H9 (cell line): ENCODE data around the gene ASIC3. TPM values are rescaled to one million over a fixed set of nuclear protein-coding genes. Genes with fewer than 3 reads are reported as not detected.

ENCODE experiments used
- DNase-seq: peaks from one replicate; pipeline ENCODE4 v3.0.0-alpha.2; 2017
- H2AFZ ChIP-seq: one replicate; pipeline ENCODE4 v1.6.1; 2013; ENCODE audit warnings: mild to moderate bottlenecking, low read length, control low read depth, moderate library complexity
- H2AK5ac ChIP-seq: 2 replicates; pipeline ENCODE4 v1.6.1; 2013; ENCODE audit warnings: low read length, control low read depth, mixed read lengths; ENCODE audit not compliant: insufficient read length
- H2BK120ac ChIP-seq: one replicate; pipeline ENCODE4 v1.6.1; 2013; ENCODE audit warnings: low read depth, mild to moderate bottlenecking, low read length, control low read depth, inconsistent platforms; ENCODE audit not compliant: poor library complexity, severe bottlenecking
- H2BK12ac ChIP-seq: 2 replicates; pipeline ENCODE4 v1.6.1; 2013; ENCODE audit warnings: low read length, control low read depth, mixed read lengths, low read depth; ENCODE audit not compliant: insufficient read length
- H2BK15ac ChIP-seq: 2 replicates; pipeline ENCODE4 v1.6.1; 2013; ENCODE audit warnings: low read depth, low read length, control low read depth
- H2BK20ac ChIP-seq: one replicate; pipeline ENCODE4 v1.6.1; 2013; ENCODE audit warnings: low read depth, mild to moderate bottlenecking, low read length, control low read depth, inconsistent platforms; ENCODE audit not compliant: poor library complexity, severe bottlenecking
- H2BK5ac ChIP-seq: 2 replicates; pipeline ENCODE4 v1.6.1; 2013; ENCODE audit warnings: low read length, control low read depth, mixed read lengths; ENCODE audit not compliant: insufficient read length
- H3K14ac ChIP-seq: 2 replicates; pipeline ENCODE4 v1.6.1; 2013; ENCODE audit warnings: low read length, control low read depth; ENCODE audit not compliant: insufficient read depth
- H3K18ac ChIP-seq: 2 replicates; pipeline ENCODE4 v1.6.1; 2013; ENCODE audit warnings: low read depth, mild to moderate bottlenecking, mixed read lengths, low read length, control low read depth; ENCODE audit not compliant: insufficient read length
- H3K23ac ChIP-seq: 2 replicates; pipeline ENCODE4 v1.6.1; 2013; ENCODE audit warnings: low read length, control low read depth, mixed read lengths, low read depth; ENCODE audit not compliant: insufficient read length
- H3K23me2 ChIP-seq: 2 replicates; pipeline ENCODE4 v1.6.1; 2013; ENCODE audit warnings: low read depth, mild to moderate bottlenecking, mixed read lengths, low read length, control low read depth; ENCODE audit not compliant: insufficient read length, poor library complexity, severe bottlenecking
- H3K27ac ChIP-seq: 2 replicates; pipeline ENCODE4 v1.5.1; 2013; ENCODE audit warnings: low read length, control low read depth, mixed read lengths, low read depth; ENCODE audit not compliant: insufficient read length
- H3K27me3 ChIP-seq: 2 replicates; pipeline ENCODE4 v1.6.1; 2013; ENCODE audit warnings: low read length, control low read depth, inconsistent platforms; ENCODE audit not compliant: insufficient read depth
- H3K4ac ChIP-seq: 2 replicates; pipeline ENCODE4 v1.6.1; 2013; ENCODE audit warnings: low read depth, mild to moderate bottlenecking, control low read depth, inconsistent platforms, low read length, moderate library complexity
- H3K4me1 ChIP-seq: 2 replicates; pipeline ENCODE4 v1.6.1; 2013; ENCODE audit warnings: low read length, control low read depth, inconsistent platforms; ENCODE audit not compliant: insufficient read depth
- H3K4me2 ChIP-seq: 2 replicates; pipeline ENCODE4 v1.6.1; 2013; ENCODE audit warnings: low read length, control low read depth, mixed read lengths; ENCODE audit not compliant: insufficient read length, insufficient read depth
- H3K56ac ChIP-seq: 2 replicates; pipeline ENCODE4 v1.6.1; 2013; ENCODE audit warnings: low read depth, mild to moderate bottlenecking, mixed read lengths, low read length, control low read depth; ENCODE audit not compliant: insufficient read length
- H3K79me1 ChIP-seq: 2 replicates; pipeline ENCODE4 v1.6.1; 2013; ENCODE audit warnings: low read depth, mild to moderate bottlenecking, moderate library complexity, low read length, control low read depth, inconsistent platforms; ENCODE audit not compliant: insufficient read depth, poor library complexity, severe bottlenecking
- H3K79me2 ChIP-seq: 2 replicates; pipeline ENCODE4 v1.6.1; 2013; ENCODE audit warnings: low read length, control low read depth, inconsistent platforms; ENCODE audit not compliant: insufficient read depth
- H3K9ac ChIP-seq: 2 replicates; pipeline ENCODE4 v1.6.1; 2013; ENCODE audit warnings: low read length, control low read depth, mixed read lengths; ENCODE audit not compliant: insufficient read length; ENCODE audit errors: extremely low read depth
- H3K9me3 ChIP-seq: one replicate; pipeline ENCODE4 v1.6.1; 2013; ENCODE audit warnings: low read depth, low read length, inconsistent platforms; ENCODE audit not compliant: control insufficient read depth
- H3T11ph ChIP-seq: one replicate; pipeline ENCODE4 v1.6.1; 2013; ENCODE audit warnings: mild to moderate bottlenecking, low read length, control low read depth, inconsistent platforms
- H4K20me1 ChIP-seq: one replicate; pipeline ENCODE4 v1.6.1; 2013; ENCODE audit not compliant: control insufficient read depth, insufficient read length, insufficient read depth
- H4K5ac ChIP-seq: 2 replicates; pipeline ENCODE4 v1.6.1; 2013; ENCODE audit warnings: low read depth, mild to moderate bottlenecking, mixed read lengths, low read length, control low read depth; ENCODE audit not compliant: insufficient read length
- H4K8ac ChIP-seq: replicated peaks from 2 replicates; pipeline ENCODE4 v1.6.1; 2013; ENCODE audit warnings: low read length, control low read depth, mixed read lengths, low read depth; ENCODE audit not compliant: insufficient read length
- H4K91ac ChIP-seq: 2 replicates; pipeline ENCODE4 v1.6.1; 2013; ENCODE audit warnings: low read depth, mild to moderate bottlenecking, moderate library complexity, mixed read lengths, low read length, control low read depth; ENCODE audit not compliant: insufficient read length
- H3K27ac Mint-ChIP-seq, 3 experiments: 2 replicates in 2 of 3; 3 replicates in 1 of 3; pipeline ENCODE4 v1.8.0; 2020 to 2021; ENCODE audit warnings: mixed read lengths in 3 of 3, mild to moderate bottlenecking in 1 of 3, moderate library complexity in 1 of 3
- H3K27me3 Mint-ChIP-seq: 2 replicates; pipeline ENCODE4 v1.8.0; 2021; ENCODE audit warnings: low read depth, mild to moderate bottlenecking, moderate library complexity, mixed read lengths
- H3K36me3 Mint-ChIP-seq, 3 experiments: 2 replicates in 2 of 3; 3 replicates in 1 of 3; pipeline ENCODE4 v1.8.0; 2020 to 2021; ENCODE audit warnings: low read depth in 3 of 3, mixed read lengths in 3 of 3; ENCODE audit not compliant: insufficient read depth in 1 of 3
- H3K4me1 Mint-ChIP-seq, 2 experiments: 2 replicates each; pipeline ENCODE4 v1.8.0; 2020; ENCODE audit warnings: mixed read lengths in 2 of 2
- H3K4me3 Mint-ChIP-seq, 2 experiments: 2 replicates in 1 of 2; 3 replicates in 1 of 2; pipeline ENCODE4 v1.8.0; 2020 to 2021; ENCODE audit warnings: mild to moderate bottlenecking in 2 of 2, mixed read lengths in 2 of 2, moderate library complexity in 1 of 2
- H3K9me3 Mint-ChIP-seq, 2 experiments: 2 replicates in 1 of 2; 3 replicates in 1 of 2; pipeline ENCODE4 v1.8.0; 2020; ENCODE audit warnings: mild to moderate bottlenecking in 2 of 2, mixed read lengths in 2 of 2, moderate library complexity in 1 of 2
- CTCF ChIP-seq: fragments of 200-600 bp; sonication (generic); conservative IDR thresholded peaks from 3 replicates; pipeline ENCODE4 v1.8.0; 2021; ENCODE audit warnings: antibody characterized with exemption, mild to moderate bottlenecking
- WGBS: extraction: QIAGEN DNeasy Blood & Tissue Kit; methylation state at CpG from one replicate; pipeline ENCODE4 v1.1.7; 2013; ENCODE audit warnings: missing lambda C conversion rate, low lambda C conversion rate, mixed read lengths; ENCODE audit not compliant: insufficient read length; ENCODE audit errors: extremely low coverage; 5-methylcytosine and 5-hydroxymethylcytosine counted together
- total RNA-seq: library from RNA; stranded (reverse); gene quantifications from 2 replicates; pipeline ENCODE4 v1.2.1, GENCODE V29; 2021

Gene ASIC3
- total RNA-seq, 1 experiment from 2014 or later: 1.7 TPM

GRCh38 chr7:151058781-151059366, 10.5 kb downstream of the ASIC3 start:
- H3K4me1 Mint-ChIP-seq: peaks cover 40 to 52% of the 10 kb centered on the region in 2 experiments
- H3K27me3 Mint-ChIP-seq: peaks cover 22% of the 10 kb centered on the region
- no peak overlapping the region for H3K27ac ChIP-seq

More at GRCh38 chr7:151058781-151059366, 10.5 kb downstream of the ASIC3 start:
- Histone ChIP-seq H2BK12ac (no peak overlapping the region), H2AFZ (no peak overlapping the region), H3K4me1 (peaks cover 8% of the 10 kb centered on the region), H3T11ph (no peak overlapping the region), H2BK120ac (no peak overlapping the region), H4K20me1 (no peaks in the 10 kb centered on the region), H3K9ac (peak overlapping the region; percentile 52), H3K79me2 (no peaks in the 10 kb centered on the region), H3K14ac (0 out of 2 replicates have a peak overlapping the region, but pooled peaks have one; percentile 37), H3K79me1 (no peaks in the 10 kb centered on the region), H2BK15ac (no peak overlapping the region), H3K23me2 (peaks cover 41% of the 10 kb centered on the region), H2BK20ac (no peak overlapping the region), H3K4ac (no peak overlapping the region), H3K23ac (no peak overlapping the region), H4K91ac (no peak overlapping the region), H4K8ac (no peak overlapping the region), H3K56ac (no peak overlapping the region), H3K27me3 (no peaks in the 10 kb centered on the region; the same call in 1 of the 2 replicates), H3K18ac (no peak overlapping the region), H3K9me3 (no peaks in the 10 kb centered on the region), H2BK5ac (no peak overlapping the region), H4K5ac (no peak overlapping the region), H2AK5ac (no peak overlapping the region), H3K4me2 (peak overlapping the region; percentile 58)
- peak; percentile 48 for DNase-seq
- Mint-ChIP-seq H3K36me3 (peaks cover 0 to 12% (median under 1%) of the 10 kb centered on the region in 3 experiments; a peak in 5 of 7 replicates), H3K4me3 (peak overlapping the region; percentile 78 to 91), H3K9me3 (no peaks in the 10 kb centered on the region; a peak in 1 of 5 replicates), H3K27ac (peak overlapping the region in 2 of 3 experiments; percentile 82 to 93; a peak in 3 of 7 replicates)
- no CpG with 5 or more reads among the region's 18 CpGs for WGBS
- TF ChIP-seq CTCF: no peak
